ENCODE measurements around the gene GALNS.
"Not testable (repeated sequence)": the region's sequence is repeated elsewhere in the genome, so short reads cannot be mapped to it uniquely, and the experiment has no call there.

GALNS gene

DNA sequence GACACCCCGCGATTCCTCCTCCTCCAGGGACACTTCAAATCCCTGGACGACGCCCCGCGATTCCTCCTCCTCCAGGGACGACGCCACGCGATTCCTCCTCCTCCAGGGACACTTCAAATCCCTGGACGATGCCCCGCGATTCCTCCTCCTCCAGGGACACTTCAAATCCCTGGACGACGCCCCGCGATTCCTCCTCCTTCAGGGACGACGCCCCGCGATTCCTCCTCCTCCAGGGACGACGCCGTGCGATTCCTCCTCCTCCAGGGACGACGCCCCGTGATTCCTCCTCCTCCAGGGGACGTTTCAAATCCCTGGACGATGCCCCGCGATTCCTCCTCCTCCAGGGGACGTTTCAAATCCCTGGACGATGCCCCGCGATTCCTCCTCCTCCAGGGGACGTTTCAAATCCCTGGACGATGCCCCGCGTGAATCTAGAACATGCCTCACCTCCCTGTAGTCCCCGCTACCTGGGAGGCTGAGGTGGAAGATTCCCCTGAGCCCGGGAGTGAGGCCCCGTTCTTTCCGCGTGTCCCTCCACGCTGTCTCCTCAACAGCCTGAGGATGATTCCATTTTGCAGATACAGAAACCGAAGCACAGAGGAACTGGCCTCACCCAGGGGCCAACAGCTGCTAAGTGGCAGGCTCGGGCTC lies 33.1 kb upstream of the GALNS start:
- not testable (repeated sequence) for DNase-seq (ENCODE audit: low spot score)

DNA sequence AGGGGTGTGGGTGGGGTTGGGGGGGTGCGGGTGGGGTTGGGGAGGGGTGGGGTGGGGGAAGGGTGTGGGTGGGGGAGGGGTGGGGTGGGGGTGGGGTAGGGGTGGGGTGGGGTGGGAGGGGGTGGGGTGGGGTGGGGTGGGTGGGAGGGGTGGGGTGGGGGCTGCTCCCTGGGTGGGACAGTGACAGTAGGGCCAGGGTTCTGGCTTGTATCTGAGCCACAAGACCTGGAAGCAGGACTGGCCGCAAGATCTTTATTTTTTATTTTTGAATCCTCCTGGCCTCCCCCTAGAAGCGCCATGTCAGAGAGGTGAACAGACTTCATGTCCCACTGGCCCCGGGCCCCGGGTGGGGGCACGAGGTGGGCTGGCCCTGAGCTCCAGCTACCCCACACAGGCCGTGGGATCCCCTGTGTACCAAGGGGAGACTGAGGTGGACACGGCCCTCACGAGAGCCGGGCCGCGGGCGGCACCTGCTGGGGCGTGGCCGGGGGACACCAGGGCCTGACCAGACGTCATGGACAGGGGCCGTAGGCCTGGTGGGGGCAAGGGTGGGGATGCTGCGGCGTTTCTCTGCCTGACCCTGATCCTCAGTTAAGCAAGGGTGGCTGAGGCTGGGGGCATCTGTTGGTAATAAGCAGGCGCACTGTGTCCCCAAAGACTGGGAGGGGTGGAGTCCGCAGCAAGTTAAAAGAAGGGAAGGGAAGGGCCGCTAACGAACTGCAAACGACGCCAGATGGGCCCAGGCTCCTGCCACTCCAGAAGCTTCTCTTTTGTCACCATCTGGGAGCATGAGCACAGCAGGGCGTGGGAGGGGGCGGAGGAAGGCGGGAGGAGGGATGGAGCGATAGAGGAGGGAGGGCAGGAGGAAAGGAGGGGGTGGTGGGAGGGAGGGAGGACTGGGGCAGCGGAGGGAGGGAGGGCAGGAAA lies 32.0 kb upstream of the GALNS start:
- no peak for DNase-seq (ENCODE audit: low spot score)

DNA sequence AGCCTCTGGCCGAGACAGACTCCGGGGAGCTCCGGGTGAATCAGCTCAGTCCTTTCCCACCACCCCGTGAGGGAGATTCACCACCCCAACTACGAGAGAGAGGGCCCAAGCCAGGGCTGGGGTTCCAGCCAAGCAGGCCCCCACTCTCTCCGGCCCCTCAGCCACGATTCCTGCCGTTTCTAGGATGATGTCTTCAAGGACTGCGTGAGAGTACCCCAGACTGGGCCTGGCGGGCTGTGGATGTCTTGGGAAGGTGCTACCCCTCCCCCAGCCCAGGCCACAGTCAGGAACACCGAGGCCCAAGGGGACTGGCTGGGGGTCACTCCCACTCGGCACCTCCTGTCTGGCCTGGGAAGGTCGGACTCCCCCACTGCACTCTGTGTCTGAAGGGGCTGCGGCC lies 31.3 kb upstream of the GALNS start:
- no peak for DNase-seq (ENCODE audit: low spot score)

DNA sequence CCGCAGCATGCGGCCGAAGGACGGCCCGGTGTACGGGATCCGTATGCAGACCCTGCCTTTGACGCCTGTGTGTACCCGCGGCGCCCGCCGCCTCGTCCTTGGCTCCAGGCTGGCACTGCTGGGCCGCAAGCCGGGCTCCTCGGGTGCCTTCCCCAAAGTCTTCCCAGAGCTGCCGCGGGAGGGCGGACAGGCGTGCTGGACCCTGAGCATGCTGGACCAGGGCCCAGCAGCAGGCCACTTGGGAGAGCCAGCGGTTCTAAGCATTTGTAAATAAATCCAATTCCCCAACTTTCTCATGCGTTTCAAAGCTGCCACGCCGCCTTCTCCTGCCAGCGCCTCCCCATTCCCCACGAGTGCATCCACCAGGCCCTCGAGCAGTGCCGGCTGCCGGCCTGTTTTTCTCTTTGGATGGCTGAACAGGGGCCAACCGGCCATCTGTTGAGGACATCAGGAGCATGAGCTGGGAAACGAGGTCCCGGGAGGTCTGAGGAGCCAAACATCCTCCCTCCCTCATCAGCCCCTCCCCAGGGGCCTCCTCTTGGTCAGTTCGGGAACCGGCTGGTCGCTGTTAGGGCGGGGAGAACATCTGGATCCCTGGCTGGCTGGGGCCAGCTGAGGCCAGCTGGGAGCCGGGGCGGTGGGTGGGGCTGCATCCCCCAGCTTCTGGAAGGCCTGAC lies 30.2 kb upstream of the GALNS start:
- no peak for DNase-seq (ENCODE audit: low spot score)

DNA sequence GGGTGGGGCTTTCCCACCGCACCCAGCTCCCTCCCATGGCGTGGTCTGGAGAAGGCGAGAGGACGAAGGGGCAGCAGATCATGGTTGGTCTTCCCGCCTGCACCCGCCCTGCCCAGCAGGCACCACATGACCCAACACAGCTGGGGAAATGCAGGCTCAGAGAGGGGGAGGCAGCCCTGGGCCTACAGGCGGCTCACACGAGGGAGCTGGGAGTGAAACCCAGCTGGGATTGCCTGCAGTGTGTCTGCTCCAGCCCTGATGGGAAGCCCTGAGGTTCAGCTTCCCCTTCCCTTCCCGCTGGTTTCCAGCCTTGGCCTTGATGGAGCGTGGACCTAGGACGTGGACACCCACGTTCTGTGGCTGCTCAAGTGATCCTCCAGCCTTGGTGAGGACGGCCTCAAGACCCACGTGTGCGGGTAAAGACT lies 29.7 kb upstream of the GALNS start:
- no peak for DNase-seq (ENCODE audit: low spot score)

DNA sequence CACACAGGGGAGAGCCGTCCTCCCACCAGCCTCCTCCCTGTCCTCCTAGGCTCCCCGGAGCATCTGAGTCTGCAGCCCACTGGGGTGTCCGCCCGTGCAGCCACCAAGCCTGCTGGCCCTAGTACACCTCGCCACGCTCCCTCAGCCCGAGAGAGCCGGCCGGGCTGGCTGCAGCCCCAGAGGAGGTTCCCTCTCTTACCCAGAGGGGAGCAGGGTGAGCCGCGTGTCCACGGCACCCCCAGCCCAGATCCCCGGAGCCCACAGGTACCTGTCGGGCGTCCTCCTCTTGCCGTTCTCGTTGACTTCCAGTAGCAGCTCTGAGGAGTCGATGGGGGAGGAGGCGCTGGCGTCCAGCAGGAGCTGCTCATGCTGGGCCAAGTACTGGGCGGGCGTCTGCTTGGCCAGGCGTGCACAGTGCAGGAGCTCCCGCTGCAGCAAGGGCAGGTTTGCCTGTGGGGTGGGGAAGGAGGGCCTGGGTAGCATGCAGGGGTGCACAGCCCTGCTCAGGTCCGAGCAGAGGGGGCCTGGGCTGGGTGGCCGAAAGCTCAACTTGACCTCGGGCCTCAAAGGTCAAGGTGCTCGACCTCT lies 29.0 kb upstream of the GALNS start:
- DNase-seq (ENCODE audit: low spot score): no peak

DNA sequence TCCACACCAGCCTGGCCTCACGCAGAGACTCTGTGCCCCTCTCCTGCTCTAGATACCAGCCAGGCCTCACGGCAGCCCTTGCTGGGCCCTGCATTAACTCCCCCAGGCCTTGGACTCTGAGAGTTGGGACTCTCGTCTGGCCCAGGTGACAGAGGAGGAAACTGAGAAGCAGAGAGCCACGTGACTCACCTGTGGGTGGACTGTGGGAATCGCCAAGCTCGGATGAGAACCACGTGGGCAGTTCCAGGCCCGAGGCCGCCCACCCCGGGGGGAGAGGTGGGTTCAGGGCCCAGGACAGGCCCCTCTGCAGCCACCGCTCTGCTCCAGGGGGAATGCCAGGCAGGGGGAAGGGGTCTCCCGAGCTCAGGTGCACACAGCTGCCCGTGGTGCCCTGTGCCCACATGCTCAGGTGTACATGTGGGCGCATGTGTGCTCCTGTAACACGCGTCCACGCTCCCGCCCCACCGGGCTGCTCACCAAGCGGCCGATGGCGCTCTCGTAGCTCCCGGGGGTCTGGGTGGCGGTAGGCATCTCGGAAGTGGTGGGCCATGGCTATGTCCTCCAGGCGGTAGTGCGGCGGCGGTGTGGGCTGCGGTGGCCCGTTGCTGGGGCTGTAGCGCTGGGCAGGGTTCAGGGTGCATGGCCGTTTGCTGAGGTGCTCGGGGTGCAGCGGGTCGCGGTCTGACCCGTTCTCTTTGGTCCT lies 28.0 kb upstream of the GALNS start:
- DNase-seq (ENCODE audit: low spot score): no peak

DNA sequence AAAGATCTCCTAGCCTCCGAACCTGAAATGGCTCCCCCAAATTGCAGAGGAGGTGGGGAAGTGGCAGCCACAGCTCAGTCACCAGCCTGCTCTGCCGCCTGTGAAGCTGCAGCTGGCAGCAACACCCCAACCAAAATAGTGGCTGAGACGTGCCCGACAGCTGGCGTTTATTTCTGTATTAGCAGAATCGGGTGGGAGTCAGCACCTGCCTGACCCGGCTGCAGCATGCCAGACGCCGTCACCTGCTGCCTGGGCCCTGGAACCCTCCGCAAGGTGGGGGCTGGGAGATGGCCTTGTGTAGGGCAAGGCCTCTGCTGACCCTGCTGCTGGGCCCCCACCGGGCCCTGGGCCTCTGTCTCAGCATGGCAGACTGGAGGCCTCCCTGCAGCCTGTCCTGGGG lies 27.2 kb upstream of the GALNS start:
- DNase-seq (ENCODE audit: low spot score): no peak

DNA sequence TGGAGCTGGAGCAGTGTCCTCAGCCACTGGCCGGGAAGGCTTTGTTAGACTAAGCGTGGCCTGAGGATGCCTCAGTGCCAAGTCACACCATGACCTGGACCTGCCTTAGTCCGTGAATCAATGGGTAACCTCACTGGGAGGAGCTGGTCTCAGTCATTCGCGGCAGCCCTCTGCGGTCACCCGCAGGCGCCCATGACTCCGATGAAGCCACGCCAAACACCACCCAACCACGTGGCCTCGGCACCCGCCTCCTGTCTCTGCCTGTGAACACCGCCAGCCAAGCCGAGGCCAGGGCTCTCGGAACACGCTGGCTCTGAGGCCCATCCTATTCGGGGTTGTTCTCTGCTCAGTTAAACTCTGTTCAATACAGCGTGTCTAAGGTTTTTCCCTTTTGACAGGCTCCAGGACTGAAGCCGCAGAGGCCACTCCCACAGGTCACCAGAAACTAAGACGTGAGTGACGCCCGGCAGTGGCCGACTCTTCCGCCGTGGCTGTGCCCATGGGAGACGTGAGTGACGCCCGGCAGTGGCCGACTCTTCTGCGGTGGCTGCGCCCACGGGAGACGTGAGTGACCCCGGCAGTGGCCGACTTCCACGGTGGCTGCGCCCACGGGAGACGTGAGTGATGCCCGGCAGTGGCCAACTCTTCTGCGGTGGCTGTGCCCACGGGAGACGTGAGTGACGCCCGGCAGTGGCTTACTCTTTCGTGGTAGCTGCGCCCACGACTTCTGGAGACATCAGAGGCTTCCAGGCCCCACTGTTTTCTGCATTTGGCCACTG lies 26.6 kb upstream of the GALNS start:
- DNase-seq (ENCODE audit: low spot score): no peak

DNA sequence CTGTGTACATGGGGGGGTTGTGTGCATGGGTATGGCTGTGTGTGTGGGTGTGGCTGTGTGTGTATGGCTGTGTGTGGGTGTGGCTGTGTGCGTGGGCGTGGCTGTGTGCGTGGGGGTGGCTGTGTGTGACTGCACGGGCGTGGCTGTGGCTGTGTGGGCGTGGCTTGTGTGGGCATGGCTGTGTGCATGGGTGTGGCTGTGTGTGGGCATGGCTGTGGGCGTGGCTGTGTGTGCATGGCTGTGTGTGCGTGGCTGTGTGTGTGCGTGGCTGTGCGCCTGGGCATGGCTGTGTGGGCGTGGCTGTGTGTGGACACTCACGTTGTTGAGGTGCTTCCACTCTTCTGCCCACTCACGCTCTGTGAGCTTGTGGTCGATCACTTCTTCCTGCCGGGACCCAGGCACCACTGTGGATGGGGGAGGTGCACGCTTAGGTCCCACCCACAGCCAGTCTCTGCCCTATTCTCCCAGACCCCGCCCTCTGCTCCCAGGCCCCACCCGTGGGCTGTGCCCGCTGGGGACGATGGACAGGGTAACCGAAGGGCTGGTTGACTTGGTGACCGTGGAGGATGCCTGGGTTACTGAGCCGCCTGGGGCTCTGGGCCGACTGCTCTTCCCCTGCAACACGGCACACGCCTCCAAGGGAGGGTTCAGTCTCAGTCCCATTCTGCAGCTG lies 25.7 kb upstream of the GALNS start:
- DNase-seq (ENCODE audit: low spot score): peak; percentile 5

DNA sequence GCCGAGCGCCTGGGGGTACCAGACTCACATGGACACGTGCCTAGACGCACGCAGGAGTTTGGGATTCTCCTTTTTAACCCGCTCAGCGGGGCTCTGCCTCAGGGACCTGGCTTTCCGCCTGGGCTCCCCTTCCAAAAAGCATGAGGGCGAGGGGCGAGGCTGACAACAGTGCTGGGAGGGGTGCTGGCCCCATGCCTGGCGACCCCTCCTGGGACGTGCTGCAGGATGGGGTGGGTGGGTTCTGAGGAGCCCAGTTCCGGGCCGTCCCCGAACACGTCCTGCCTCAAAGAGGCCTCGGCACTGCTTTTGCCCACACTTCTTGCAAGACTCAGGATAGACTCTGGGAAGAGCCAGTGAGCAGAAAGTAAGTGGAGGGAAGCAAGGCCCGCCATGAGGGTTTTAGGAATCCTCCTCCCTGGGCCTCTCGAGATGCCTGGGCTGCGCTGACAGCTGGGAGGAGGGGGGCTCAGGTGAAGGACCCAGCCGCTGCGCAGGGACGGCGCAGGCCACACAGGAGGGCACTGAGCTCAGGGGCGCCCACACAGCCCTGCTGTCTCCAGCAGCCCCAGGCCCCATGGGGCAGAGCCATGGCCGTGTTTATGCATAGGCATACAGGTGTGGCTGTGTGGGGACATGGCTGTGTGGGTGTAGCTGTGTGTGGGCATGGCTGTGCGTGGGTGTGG lies 25.1 kb upstream of the GALNS start:
- no peak for DNase-seq (ENCODE audit: low spot score)

DNA sequence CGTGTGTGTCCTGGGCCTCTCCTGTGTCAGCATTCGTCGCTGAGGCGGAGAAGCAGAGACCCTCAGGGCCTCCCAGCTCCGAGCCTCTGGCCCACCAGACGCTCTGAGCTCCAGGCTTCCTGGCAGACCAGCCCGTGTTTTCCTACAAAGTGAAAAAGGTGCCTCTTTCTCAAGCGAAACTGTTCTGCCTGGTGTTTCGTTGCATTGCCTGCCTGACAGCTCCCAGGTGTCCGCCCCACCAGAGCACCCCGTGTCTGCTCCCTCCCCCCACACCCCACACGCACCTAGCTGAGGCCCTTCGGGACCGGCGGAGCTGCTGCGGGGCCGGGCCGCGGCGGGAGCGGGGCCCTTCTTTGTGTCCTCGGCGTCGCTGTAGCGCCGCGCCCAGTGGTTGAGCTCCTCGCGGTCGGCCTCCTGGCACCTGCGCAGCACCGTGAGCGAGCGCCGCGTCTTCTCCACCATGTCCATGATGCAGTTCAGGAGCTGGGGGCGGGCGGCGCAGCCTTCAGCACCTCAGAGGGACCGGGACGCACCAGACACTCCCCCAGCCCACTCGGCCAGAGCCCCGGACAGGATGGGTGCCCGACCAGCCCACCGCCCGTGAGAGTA lies 24.4 kb upstream of the GALNS start:
- DNase-seq (ENCODE audit: low spot score): no peak

DNA sequence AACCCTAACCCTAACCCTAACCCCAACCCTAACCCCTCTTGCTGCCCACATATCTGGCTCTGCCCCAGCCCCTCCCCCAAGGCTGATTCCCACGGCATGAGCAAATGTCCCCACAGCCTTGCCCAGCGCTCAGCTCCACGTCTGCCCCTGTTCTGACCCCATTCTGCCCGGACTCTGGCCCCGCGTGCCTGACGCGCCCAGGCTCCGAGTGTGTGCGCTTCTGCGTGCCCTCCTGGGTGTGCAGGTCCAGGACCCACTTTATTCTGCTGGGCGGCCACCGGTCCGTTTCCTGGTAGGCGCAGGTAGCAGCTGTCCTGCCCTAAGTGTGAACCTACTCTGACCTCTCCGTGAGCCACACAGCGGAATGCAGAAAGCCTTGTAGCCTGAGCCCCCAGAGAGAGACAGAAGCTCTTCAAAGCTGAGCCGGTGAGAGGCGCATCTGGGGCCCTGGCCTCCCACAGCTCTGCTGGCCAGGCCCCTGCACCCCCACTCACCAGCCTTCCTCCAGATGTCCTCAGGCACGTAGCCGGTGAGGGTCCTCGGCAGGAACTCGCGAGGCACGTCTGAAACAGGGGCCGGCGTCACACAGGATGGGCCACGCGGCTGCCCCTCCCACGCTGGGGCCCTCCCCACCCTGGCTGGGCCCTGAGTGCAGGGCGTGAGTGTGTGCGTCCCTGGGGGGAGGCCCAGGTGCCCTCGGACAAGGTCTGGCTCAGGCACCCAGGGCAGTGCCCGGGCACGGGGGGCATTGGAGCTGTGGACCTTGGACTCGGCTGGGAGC lies 23.7 kb upstream of the GALNS start:
- DNase-seq (ENCODE audit: low spot score): no peak

DNA sequence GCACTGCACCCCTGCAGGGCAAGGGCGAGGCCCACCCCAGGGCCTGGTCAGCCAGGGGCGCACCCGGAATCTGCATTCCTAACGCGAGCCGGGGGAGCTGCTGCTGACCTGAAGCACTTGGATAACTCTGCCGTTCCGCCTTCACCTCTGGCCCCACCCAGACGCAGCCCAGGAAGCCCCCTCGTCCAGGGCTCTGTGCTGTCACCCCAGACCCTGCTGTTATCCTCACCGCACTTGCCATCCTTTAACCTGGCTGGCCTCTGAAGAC lies 23.0 kb upstream of the GALNS start:
- DNase-seq (ENCODE audit: low spot score): no peak

DNA sequence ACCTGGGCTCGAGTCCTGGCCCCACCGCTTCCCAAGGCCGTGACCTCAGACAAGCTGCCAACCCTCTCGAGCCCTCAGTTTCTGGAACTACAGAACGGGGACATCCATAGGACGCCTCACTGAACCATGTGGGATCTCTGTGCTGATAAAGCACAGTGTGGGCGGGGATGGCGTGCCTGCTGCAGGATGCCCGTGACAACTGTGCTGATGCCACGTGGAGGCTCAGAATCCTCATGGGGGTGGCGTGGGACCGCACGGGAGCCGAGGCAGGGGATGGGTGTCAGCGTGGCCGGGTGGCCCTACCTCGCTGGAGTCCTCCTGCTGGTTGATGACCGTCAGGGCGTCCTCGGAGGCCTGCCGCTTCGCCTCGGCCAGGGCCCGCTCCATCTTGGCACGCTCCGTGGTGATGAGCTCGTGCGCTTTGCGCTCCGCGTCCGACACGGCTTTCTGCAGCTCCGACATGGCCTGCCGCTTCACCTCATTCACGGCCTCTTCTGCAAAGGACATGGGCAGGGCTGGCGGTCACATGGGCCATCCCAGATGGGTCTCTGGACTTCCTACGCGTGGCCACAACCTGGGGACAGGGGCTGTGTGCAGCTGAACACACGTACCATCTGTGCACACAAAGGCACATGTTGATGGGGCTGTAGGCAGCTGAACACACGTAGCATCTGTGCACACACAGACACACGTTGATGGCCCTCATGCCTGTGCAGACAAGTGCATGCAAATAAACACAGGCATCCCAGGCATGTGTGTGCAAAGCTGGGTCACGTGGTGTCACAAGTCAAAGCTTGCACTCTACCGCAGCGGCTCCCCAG lies 22.4 kb upstream of the GALNS start:
- DNase-seq (ENCODE audit: low spot score): no peak

DNA sequence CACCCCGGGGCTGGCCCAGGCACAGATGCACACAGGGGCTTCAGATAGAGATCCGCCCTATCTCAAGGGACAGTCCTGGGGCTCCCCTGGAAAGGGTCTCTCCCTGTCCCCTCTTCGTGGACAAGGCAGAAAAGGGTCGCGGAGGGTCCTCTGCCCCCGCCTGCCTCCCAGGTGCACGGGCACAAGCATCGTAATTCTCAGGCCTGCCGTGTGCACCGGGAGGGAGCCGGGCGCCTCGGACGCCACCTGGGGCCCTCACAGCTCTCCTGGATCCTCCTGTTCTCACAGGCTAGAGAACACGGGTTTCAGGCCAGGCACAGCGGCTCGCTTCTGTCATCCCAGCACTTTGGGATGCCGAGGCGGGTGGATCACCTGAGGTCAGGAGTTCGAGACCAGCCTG lies 21.6 kb upstream of the GALNS start:
- no peak for DNase-seq (ENCODE audit: low spot score)

DNA sequence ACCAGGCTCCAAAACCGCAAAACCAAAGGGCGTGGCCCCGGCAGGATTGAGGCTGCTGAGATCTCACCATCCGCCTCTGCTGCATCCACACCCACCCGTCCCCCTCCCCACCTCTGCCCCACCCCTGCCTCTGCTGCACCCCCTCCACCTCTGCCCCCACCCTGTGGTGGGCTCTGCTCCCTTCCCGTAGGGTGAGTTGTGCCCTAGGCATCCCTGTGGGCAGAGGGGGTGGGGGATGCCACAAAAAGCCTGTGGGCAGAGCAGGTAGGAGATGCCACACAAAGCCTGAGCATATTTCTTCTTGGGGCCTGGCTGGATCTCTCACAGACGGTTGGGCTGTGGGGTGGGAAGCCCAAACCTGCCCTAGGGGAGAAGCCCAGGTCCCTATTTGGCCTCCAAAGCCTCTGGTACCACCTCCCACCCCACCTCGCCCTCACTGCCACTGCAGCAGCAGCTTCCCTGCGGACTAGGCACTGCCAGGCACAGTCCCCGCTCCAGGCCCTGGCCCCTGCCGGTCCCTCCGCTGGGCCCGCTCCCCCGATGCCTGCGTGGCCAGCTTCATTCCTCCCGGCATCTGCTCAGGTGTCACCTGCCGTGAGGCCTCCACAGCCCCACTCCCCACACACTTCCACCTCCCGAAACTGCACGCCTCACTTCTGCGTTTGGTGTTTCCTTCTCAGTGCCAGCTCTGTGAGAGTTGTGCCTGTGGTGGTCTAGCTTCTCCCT lies 21.0 kb upstream of the GALNS start:
- DNase-seq (ENCODE audit: low spot score): no peak

All from CD4-positive, alpha-beta T cell treated with Interleukin-2 at 100 ng/mL for 4 hours (primary cell).